ELF-1 (cell line): ENCODE results near the gene TMEM134.
"Not testable (repeated sequence)": the region's sequence is repeated elsewhere in the genome, so short reads cannot be mapped to it uniquely, and the experiment has no call there.

ENCODE experiments used
- DNase-seq: peaks from one replicate; pipeline ENCODE4 v3.0.0-alpha.2; 2016; ENCODE audit warnings: low read depth, low spot score

Gene TMEM134

GRCh38 chr11:67438158-67438902, 30.7 kb downstream of the TMEM134 start:
- DNase-seq: peak; percentile 67

- no peak for DNase-seq
Measured at GRCh38 chr11:67437809-67438157, 31.3 kb downstream of the TMEM134 start.

- no peak for DNase-seq
Measured at GRCh38 chr11:67437082-67437808, 31.8 kb downstream of the TMEM134 start, which contains the start of gene PTPRCAP. PTPRCAP (minus strand) TSS chr11:67437682; CDS start chr11:67437619, 63 bp downstream.

GRCh38 chr11:67436459-67437081, 32.5 kb downstream of the TMEM134 start:
- DNase-seq: peak; percentile 92

GRCh38 chr11:67435727-67436458, 33.2 kb downstream of the TMEM134 start:
- no peak for DNase-seq

GRCh38 chr11:67435031-67435726, 33.9 kb downstream of the TMEM134 start:
- DNase-seq: no peak

GRCh38 chr11:67434395-67434881, 34.6 kb downstream of the TMEM134 start:
- no peak for DNase-seq

- DNase-seq: no peak
Measured at GRCh38 chr11:67433536-67434394, 35.3 kb downstream of the TMEM134 start.

- no peak for DNase-seq
Measured at GRCh38 chr11:67432655-67433349, 36.2 kb downstream of the TMEM134 start.

GRCh38 chr11:67431346-67432249, 37.5 kb downstream of the TMEM134 start:
- no peak for DNase-seq

- no peak for DNase-seq
Measured at GRCh38 chr11:67429722-67430121, 39.3 kb downstream of the TMEM134 start.

GRCh38 chr11:67429038-67429668, 39.9 kb downstream of the TMEM134 start:
- no peak for DNase-seq

GRCh38 chr11:67428052-67429001, 40.7 kb downstream of the TMEM134 start, which contains the start of gene RPS6KB2:
RPS6KB2 (plus strand) TSS chr11:67428494; CDS start chr11:67428546, 52 bp downstream.
- peak; percentile 99 for DNase-seq

GRCh38 chr11:67427364-67427859, 41.6 kb downstream of the TMEM134 start:
- DNase-seq: not testable (repeated sequence)

- DNase-seq: no peak
Measured at GRCh38 chr11:67423891-67424613, 45.0 kb downstream of the TMEM134 start.

GRCh38 chr11:67423466-67423865, 45.6 kb downstream of the TMEM134 start:
- DNase-seq: no peak
